GM20000 (cell line): ENCODE results near the gene VASH2.

Experiments
- DNase-seq: peaks from one replicate; pipeline ENCODE4 v3.0.0; 2012; ENCODE audit warnings: low spot score
- CTCF ChIP-seq: IDR thresholded peaks from 2 replicates; pipeline ENCODE4 v1.5.1; 2012; ENCODE audit warnings: mild to moderate bottlenecking, control low read depth; ENCODE audit errors: extremely low read depth, missing control alignments

Gene VASH2

DNA sequence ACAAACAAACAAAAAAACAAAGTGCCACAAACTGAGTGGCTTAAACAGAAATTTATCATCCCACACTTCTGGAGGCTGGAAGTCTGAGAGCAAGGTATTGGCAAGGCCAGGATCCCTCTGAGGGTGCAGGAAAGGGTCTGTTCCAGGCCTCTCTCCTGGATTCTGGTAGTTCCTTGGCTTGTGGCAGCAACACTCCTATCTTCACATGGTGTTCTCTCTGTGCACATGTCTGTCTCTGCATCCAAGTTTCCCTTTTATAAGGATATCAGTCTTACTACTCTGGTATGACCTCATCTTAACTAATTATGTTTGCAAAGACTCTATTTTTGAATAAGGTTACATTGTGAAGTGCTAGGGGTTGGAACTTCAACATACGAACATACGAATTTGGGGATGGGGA lies 5.3 kb upstream of the VASH2 start:
- no peak for DNase-seq
- no peak for TF ChIP-seq CTCF

DNA sequence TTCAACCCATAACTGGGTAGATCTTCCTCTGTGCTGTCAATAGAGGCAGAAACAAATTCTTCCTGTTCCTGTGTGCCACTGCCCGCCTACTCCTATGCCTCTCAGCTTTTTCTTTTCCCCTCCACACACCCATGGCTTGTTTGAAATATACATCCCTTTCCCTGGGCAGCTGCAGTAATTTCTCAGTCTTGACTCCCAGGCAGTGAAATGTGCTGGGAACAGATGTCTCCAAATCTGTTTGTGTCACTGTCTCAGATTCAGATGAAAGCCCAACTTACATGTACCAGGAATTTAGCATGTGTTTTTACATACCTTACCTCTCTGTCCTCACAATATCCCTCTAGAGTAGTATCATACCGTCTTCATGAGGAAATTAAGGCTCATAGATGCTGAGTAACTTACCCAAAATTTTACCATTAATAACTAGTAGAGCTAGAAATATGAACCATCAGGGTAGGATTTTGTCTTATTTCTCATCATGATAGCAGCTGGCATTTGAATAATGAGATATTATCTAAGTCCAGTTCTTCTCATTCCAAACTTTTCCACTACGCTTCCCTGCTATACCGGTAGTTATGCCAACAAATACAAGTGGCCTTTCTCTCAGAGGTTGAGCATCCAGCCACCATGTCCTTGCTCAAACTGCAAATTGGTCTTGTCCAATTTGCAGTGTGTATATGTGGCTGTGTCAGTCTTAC lies 4.7 kb upstream of the VASH2 start:
- DNase-seq = no peak
- TF ChIP-seq CTCF = no peak

- TF ChIP-seq CTCF = no peak
- no peak for DNase-seq
Measured at GRCh38 chr1:212946872-212947271, 3.5 kb upstream of the VASH2 start.

GRCh38 chr1:212949771-212950170 lies 570 bp upstream of the VASH2 start:
- no peak for DNase-seq
- no peak for TF ChIP-seq CTCF

- DNase-seq = peak; percentile 52
- TF ChIP-seq CTCF = no peak
Measured at GRCh38 chr1:212951126-212951946, 995 bp downstream of the VASH2 start.

DNA sequence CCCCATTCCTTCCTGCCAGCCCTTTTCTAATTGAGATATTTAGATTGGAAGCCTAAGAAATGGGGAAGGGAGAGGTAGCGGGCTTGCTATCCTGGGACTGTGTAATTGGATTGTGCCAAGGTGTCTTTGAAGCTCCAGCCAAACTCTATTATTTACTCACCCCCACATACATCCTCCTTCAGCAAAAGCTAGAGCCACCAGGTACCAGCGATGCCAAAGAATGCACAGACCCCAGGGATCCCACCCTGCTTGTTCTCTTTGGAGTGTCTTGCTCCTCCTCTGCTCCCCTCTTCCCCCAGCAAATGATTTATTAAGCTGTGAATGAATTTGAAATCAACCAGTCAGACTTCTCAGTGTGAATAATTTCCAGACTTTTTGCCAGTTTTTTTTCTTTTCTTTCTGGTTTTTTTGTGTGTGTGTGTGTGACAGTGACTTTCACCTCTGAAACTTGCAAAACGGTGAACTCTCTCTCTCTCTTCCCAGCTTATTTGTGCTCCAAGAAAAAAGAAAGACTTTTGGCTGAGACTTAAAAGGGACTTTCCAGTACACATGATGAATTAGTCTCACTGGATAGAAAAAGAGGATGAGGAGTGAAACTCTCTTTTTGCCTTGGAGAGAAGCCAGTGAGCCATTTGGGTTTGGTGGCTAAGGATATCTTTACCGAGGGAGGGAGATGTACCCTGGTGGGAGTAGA lies 1.8 kb downstream of the VASH2 start:
- TF ChIP-seq CTCF = no peak
- no peak for DNase-seq

- DNase-seq = no peak
- no peak for TF ChIP-seq CTCF
Measured at GRCh38 chr1:212952641-212952976, 2.3 kb downstream of the VASH2 start.
